ENCODE measurements around the gene SAMD8. TPM values are rescaled to one million over a fixed set of nuclear protein-coding genes. Genes with fewer than 3 reads are reported as not detected.
"Not testable (repeated sequence)": the region's sequence is repeated elsewhere in the genome, so short reads cannot be mapped to it uniquely, and the experiment has no call there.

Gene SAMD8
- total and polyA plus RNA-seq, 8 donors = 12.9 to 22.4 (median 14.2) TPM

DNA sequence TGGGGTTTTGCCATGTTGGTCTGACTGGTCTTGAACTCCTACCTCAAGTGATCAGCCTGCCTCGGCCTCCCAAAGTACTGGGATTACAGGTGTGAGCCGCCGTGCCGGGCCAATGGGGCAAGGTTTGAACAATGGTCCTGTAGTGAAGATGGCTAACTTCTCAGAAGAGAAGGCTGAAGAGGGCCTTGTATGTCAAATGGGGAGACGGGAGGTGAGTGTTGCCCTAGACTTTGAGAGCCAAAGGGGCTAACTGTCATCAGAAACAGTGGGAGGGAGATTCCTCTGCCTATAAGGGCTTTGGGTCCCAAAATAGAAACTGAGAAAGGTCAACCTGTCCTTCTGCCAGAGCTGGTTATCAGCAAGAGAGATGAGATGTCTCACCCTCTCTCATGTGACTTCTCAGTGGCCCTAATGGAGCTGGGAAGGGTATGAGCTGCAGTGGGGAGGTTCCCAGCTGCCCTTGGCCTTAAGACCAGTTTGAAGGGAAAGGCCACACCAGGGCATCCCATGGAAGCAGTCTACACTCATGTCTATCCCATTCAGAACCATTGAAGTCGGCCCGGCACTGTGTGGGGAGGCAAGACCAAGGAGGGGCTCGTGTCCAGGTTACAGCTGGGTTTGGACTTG, 1.3 kb upstream of the SAMD8 start:
- no peak for TF ChIP-seq CTCF (IDR thresholded peaks at IDR 0.05)
- Histone ChIP-seq H3K36me3 (no peaks in the 10 kb centered on the region), H3K4me3 (peak overlapping the region in 1 of 2 donors; percentile 80), H3K27me3 (no peaks in the 10 kb centered on the region), H3K9me3 (no peaks in the 10 kb centered on the region), H3K27ac (peak overlapping the region in 1 of 2 donors; percentile 97), H3K4me1 (peaks cover 0 to 50% of the 10 kb centered on the region in 2 donors)
- DNase-seq = no peak
- no peak for ATAC-seq
- intact Hi-C loops (cut with DNase I) = no loop called here

DNA sequence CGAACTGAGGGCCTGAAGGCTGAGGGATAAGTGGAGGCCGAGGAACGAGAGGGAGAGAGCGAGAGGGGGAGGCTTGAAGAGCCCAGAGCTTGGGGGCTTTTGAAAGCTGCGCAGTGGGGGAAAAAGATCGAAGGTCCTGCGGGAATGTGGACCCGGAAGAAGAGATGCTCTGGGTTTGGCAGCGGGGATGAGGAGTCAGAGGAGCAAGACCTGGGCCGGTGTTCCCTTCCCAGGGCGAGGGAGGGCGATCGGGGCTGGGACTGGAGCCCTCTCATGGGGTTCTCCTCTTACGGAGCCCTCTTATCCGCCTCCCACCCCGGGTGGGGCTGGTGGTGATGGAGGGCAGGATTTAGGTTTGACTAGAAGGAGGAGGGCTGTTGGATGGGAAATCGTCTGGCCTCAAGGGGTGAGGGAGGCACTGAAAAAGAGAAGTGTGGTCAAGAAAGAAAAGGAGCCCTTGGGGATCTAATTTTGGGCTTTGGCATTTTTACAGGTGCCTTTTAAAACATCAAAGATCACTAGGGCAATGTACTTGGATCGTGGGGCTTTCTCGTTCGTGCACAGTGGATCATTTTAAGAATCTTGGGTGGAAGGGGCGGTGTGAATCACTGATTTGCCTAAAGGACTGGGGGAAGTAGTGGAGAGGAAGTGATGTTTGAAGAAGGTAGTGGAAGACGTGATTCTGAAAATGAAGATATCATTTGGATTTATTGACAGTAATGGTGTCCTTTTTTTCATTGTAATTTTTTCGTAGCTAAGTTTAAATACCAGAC, 637 bp downstream of the SAMD8 start:
- H3K4me1 ChIP-seq = peaks cover 0 to 64% of the 10 kb centered on the region in 2 donors
- no peaks in the 10 kb centered on the region for H3K36me3 ChIP-seq
- intact Hi-C loops (cut with DNase I) = no loop called here
- DNase-seq (peak; percentile 50 to 81 (median 55)), ATAC-seq (peak; percentile 47)
- H3K9me3 ChIP-seq = no peaks in the 10 kb centered on the region
- H3K27ac ChIP-seq = peak overlapping the region; percentile 97 to 98
- no peaks in the 10 kb centered on the region for H3K27me3 ChIP-seq
- no peak for TF ChIP-seq CTCF (IDR thresholded peaks at IDR 0.05)
- H3K4me3 ChIP-seq = peak overlapping the region; percentile 80 to 94

GRCh38 chr10:75115137-75115536, 3.7 kb downstream of the SAMD8 start:
- DNase-seq (no peak), ATAC-seq (no peak)
- no peaks in the 10 kb centered on the region for H3K9me3 ChIP-seq
- H3K4me3 ChIP-seq = no peak overlapping the region
- intact Hi-C loops (cut with DNase I) = no loop called here
- H3K36me3 ChIP-seq = no peaks in the 10 kb centered on the region
- TF ChIP-seq CTCF (IDR thresholded peaks at IDR 0.05) = no peak
- no peak overlapping the region for H3K27ac ChIP-seq
- no peaks in the 10 kb centered on the region for H3K27me3 ChIP-seq
- peaks cover 4 to 64% of the 10 kb centered on the region in 2 donors for H3K4me1 ChIP-seq

DNA sequence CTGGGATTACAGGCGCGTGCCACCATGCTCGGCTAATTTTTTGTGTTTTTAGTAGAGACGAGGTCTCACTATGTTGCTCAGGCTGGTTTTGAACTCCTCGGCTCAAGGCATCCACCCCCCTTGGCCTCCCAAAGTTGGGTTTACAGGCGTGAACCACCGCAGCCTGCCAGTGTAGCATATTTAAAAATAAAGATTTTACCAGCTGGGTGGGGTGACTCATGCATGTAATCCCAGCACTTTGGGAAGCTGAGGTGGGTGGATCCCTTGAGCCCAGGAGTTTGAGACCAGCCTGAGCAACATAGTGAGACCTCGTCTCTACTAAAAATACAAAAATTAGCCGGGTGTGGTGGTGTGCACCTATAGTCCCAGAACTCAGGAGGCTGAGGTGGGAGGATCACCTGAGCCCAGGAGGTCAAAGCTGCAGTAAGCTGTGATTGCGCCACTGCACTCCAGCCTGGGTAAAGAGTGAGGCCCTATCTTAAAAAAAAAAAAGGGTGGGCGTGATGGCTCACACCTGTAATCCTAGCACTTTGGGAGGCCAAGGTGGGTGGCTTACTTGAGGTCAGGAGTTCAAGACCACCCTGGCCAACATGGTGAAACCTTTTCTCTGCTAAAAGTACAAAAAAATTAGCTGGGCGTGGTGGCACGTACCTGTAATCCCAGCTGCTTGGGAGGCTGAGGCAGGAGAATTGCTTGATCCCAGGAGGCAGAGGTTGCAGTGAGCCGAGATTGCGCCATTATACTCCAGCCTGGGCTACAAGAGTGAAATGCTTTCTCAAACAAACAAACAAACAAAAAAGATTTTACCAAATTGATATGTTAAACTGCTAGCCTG, 5.7 kb downstream of the SAMD8 start:
- DNase-seq; H3K4me3 ChIP-seq; intact Hi-C loops (cut with DNase I); H3K27ac ChIP-seq; H3K36me3 ChIP-seq; H3K27me3 ChIP-seq; ATAC-seq; H3K9me3 ChIP-seq: not testable (repeated sequence)
- peaks cover 4 to 66% of the 10 kb centered on the region in 2 donors for H3K4me1 ChIP-seq

DNA sequence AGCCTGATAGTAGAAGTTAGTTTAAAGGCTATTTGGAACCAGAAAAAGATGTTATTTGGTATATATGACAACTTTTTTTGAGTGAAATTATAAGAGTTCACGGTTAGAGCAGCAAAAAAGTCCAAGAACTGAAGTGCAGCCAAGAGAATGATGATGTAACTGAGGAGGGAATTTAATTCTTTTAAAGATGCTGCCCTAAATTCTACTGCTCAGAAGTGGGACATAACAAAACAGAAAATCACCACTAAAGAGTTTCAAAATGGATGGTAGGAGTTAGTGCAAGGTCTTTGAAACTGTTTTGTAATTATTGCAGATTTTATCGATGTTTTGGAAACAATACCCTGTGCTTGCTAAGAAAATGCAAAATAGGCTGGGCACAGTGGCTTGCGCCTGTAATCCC, 6.5 kb downstream of the SAMD8 start:
- H3K27ac ChIP-seq = no peak overlapping the region

DNA sequence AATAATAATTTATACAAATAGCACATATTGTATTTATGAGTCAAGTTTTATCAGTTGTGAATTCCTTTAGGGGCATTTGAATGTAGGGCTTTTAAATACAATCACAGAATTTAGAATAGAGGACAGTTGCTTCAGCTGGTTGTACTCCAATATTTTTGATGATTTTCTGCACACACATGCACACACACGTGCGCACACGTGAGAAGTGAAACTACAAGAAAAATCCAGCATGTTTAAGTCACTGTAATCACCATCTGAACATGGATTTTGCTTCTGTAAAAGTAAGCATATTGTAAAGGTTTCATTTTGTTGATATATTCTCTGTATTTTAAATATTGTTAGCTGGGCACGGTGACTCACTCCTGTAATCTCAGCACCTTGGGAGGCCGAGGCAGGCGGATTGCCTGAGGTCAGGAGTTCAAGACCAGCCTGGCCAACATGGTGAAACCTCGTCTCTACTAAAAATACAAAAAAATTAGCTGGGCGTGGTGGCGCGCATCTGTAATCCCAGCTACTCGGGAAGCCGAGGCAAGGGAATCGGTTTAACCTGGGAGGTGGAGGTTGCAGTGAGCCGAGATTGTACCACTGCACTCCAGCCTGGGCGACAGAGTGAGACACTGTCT, 8.1 kb downstream of the SAMD8 start:
- H3K36me3 ChIP-seq = peaks cover 0 to 13% of the 10 kb centered on the region in 2 donors
- H3K4me1 ChIP-seq = peaks cover 4 to 43% of the 10 kb centered on the region in 2 donors
- H3K4me3 ChIP-seq; H3K9me3 ChIP-seq; ATAC-seq; DNase-seq; H3K27me3 ChIP-seq; intact Hi-C loops (cut with DNase I); H3K27ac ChIP-seq: not testable (repeated sequence)

More for the DNA sequence above, 6.5 kb downstream of the SAMD8 start:
- no peaks in the 10 kb centered on the region for H3K27me3 ChIP-seq
- H3K4me3 ChIP-seq = no peak overlapping the region
- H3K4me1 ChIP-seq = peaks cover 4 to 59% of the 10 kb centered on the region in 2 donors
- no peaks in the 10 kb centered on the region for H3K36me3 ChIP-seq
- no peak for TF ChIP-seq CTCF (IDR thresholded peaks at IDR 0.05)
- ATAC-seq = no peak
- intact Hi-C loops (cut with DNase I) = no loop called here
- DNase-seq = peak in 1 of 4 donors; percentile 16
- no peaks in the 10 kb centered on the region for H3K9me3 ChIP-seq

Measured in left lung (tissue), 10 donors.